Subcutaneous preadipocyte (primary cell): ENCODE results near the gene AHCY. TPM values are rescaled to one million over a fixed set of nuclear protein-coding genes. Genes with fewer than 3 reads are reported as not detected.

ENCODE experiments used
- small RNA-seq: library from RNA; depleted of rRNA; stranded (forward); fragments of <200 nt; gene quantifications from one replicate; pipeline ENCODE3, GENCODE V24; 2012
- total RNA-seq: library from RNA; depleted of rRNA; stranded (reverse); fragments of >200 nt; gene quantifications from 2 replicates; pipeline ENCODE4 v1.2.3, GENCODE V29; 2012

The AHCY gene
- 111 and 122 TPM in 2 replicates for total RNA-seq

GRCh38 chr20:34302723-34303533 lies at the start of gene AHCY:
TSS of gene AHCY (minus strand) at chr20:34303355. CDS start at chr20:34303270, 85 bp downstream.

DNA sequence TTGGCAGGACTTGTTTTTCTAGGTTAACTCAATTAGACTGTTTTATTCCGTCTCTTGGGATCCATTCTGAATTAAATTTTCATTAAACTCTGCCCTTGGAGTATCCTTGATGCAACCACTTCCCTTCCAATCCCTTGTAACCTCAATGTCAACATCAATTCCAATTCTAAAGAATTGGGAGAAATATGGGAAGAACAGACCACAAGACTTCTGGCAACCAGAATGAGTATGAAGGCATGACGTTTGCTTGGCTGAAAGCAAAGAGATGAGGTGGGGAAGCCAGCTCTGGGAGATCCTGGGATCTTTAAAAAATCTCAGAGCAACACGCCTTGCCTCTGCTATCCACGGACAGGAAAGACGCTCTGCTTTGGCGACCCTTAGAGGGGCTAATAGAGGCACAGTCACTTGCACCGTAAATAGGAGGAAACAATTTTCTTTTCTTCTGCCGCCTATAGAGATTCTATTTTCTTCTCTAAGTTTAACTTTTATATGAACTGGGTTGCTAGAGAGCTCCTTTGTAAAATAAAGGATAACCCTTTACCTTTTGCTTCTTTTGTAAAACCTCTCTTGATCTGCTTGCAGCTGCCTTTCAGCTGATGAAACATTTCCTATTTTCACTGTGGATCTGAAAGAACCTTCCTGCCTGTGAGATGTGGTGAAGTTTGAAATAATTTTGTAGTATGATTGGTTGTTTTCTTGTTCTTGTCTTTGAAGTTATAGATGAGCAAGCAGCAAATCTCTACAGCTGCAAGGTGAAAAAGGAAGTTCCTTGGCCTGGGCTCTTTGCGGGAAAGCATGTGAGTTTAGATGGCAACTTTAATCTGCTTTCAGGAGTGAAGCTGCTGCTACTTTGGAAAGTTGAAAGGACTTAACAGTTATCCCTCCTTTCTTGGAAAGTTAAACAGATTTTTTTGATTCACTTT lies 62.2 kb downstream of the AHCY start, which contains the start of gene ASIP:
Gene ASIP, plus strand, starts transcription at position 731 of the 923 bp plus-strand sequence. CDS start 18,952 bp downstream, outside the sequence.

Small RNAs within 50 kb of the gene (small RNA-seq; reads per million reads assigned to genes)
- not detected for gene AL356299.1

Other genes with a start within 250 kb of the AHCY start
- gene EIF2S2, start 191.1 kb downstream of the AHCY start, total RNA-seq, result 80.0 and 80.5 TPM in 2 replicates
- gene ASIP, start 61.9 kb downstream of the AHCY start, total RNA-seq, result not detected in 2 replicates
- gene ITCH, start 59.9 kb upstream of the AHCY start, total RNA-seq, result 50.3 and 62.2 TPM in 2 replicates
- gene DYNLRB1, start 213.1 kb upstream of the AHCY start, total RNA-seq, result 44.4 and 57.7 TPM in 2 replicates